ENCODE measurements around the gene MFF. TPM values are rescaled to one million over a fixed set of nuclear protein-coding genes. Genes with fewer than 3 reads are reported as not detected.

MFF gene
- total and polyA plus RNA-seq, 2 of the 8 experiments (the other 6 are each of a cell fraction or from before 2014, with no cell fraction given), result 36.2 to 86.8 TPM

DNA sequence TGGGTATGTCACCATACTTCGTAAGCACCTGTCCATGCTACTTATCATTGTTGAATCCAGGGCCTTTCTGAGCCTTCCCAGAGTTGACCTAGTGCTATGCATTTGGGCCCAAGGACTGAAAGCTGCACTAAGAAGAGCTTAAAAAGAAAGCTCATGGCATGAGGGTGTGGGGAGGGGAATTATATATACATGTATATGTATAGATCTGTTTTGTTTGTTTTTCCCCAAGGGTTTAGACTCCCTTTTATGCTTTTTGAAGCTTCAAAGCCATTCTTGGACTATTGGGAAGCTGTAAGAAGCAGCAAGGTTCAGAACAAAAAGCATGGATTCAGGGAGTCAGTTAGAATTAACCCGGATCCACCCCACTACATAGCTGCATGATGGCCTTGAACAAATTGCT is 23.3 kb downstream of the MFF start:
- Histone ChIP-seq H2BK12ac (ENCODE audit: low read depth, low read length) (no peak overlapping the region), H3K36me3 (ENCODE audit: control insufficient read depth in 2 of 4, insufficient read depth in 4 of 4, low read length in 3 of 4) (peaks cover 0 to 21% (median 1%) of the 10 kb centered on the region in 4 experiments; a peak in 3 of 8 replicates), H3K56ac (replicated peaks; ENCODE audit: insufficient read length, low read depth, low read length) (no peak overlapping the region), H3K14ac (ENCODE audit: insufficient read length) (no peak overlapping the region), H2BK15ac (ENCODE audit: low read length) (no peak overlapping the region), H3K9ac (replicated peaks in 1 of 4; ENCODE audit: extremely low read depth in 1 of 4, low read depth in 3 of 4, low read length in 3 of 4) (no peak overlapping the region), H3K79me2 (ENCODE audit: control insufficient read depth in 1 of 2, insufficient read depth in 2 of 2, low read length in 2 of 2) (no peaks in the 10 kb centered on the region), H3K18ac (ENCODE audit: extremely low read depth, low read length) (no peak overlapping the region), H3K9me3 (ENCODE audit: insufficient read depth in 2 of 2, low read depth in 1 of 2, low read length in 1 of 2) (no peaks in the 10 kb centered on the region), H2BK20ac (ENCODE audit: low read length) (no peak overlapping the region), H4K8ac (ENCODE audit: extremely low read depth, insufficient read depth, low read length) (no peak overlapping the region), H3K27me3 (replicated peaks in 1 of 4; ENCODE audit: control insufficient read depth in 3 of 4, extremely low read depth in 1 of 4, insufficient read depth in 3 of 4, low read length in 3 of 4) (no peaks in the 10 kb centered on the region), H3K27ac (ENCODE audit: low read depth, low read length) (no peak overlapping the region), H2AK5ac (ENCODE audit: low read depth, low read length) (no peak overlapping the region), H2BK120ac (replicated peaks; ENCODE audit: low read depth, low read length) (no peak overlapping the region), H3K4me1 (replicated peaks in 1 of 4; ENCODE audit: control insufficient read depth in 3 of 4, insufficient read depth in 4 of 4, low read length in 3 of 4) (no peaks in the 10 kb centered on the region; a peak in 1 of 7 replicates), H2BK5ac (ENCODE audit: low read depth, low read length) (no peak overlapping the region), H4K5ac (ENCODE audit: insufficient read length, low read depth, low read length) (no peak overlapping the region), H4K91ac (replicated peaks; ENCODE audit: insufficient read length, low read length) (no peak overlapping the region), H3K4me3 (ENCODE audit: extremely low read depth in 1 of 4, insufficient read depth in 2 of 4, low read depth in 3 of 4, low read length in 4 of 4) (no peak overlapping the region), H4K20me1 (replicated peaks in 1 of 2; ENCODE audit: control insufficient read depth in 1 of 2, insufficient read depth in 2 of 2, low read length in 2 of 2) (no peaks in the 10 kb centered on the region), H3K23ac (ENCODE audit: insufficient read length) (no peak overlapping the region), H3K4ac (replicated peaks; ENCODE audit: insufficient read length, low read depth, low read length) (no peak overlapping the region), H3K23me2 (ENCODE audit: low read depth, low read length) (no peaks in the 10 kb centered on the region), H3K4me2 (ENCODE audit: insufficient read depth in 1 of 2, low read depth in 2 of 2, low read length in 2 of 2) (no peak overlapping the region), H2AFZ (ENCODE audit: low read length) (no peak overlapping the region), H3K79me1 (ENCODE audit: low read depth, low read length) (no peaks in the 10 kb centered on the region)
- CTCF ChIA-PET (ENCODE audit: partially characterized antibody), result interaction anchor here (0.5 to 3.2 kb wide), 5 partner anchors 8 to 223 kb away, joined by 3 to 14 read pairs (median 9); no protein-coding TSS in a partner anchor
- no peak for TF ChIP-seq RXRA (IDR thresholded peaks at IDR 0.05; ENCODE audit: insufficient read depth, low read depth, low read length)
- TF ChIP-seq RFX5 (IDR thresholded peaks at IDR 0.05; ENCODE audit: borderline replicate concordance, low read depth, low read length), result no peak
- DNase-seq (ENCODE audit: low read depth in 1 of 2, low spot score in 2 of 2) (no peak), FAIRE-seq (no peak)
- POLR2A ChIA-PET (ENCODE audit: partially characterized antibody), result interaction anchor here (1.2 to 1.9 kb wide), 3 partner anchors 11 to 24 kb away, joined by 3 to 5 read pairs (median 4); no protein-coding TSS in a partner anchor
- WGBS, 2 experiments (ENCODE audit: extremely low coverage in 1 of 2, insufficient coverage in 1 of 2, insufficient read length in 1 of 2, insufficient replicate concordance in 2 of 2, low coverage in 1 of 2, low lambda C conversion rate in 2 of 2, missing lambda C conversion rate in 1 of 2), result 97% methylated on average over 2 of the region's 2 CpGs; no CpG with 5 or more reads in 1 of the 2 experiments

Measured in H1 (cell line).